Lung (tissue), 12 donors: ENCODE data around the gene RAC3. TPM values are rescaled to one million over a fixed set of nuclear protein-coding genes. Genes with fewer than 3 reads are reported as not detected.

Experiments
- ATAC-seq: fragments of 200-7000 bp; cut with Tn5 transposase; one replicate; pipeline ENCODE4 v1.9.1; 2020; ENCODE audit warnings: moderate number of reproducible peaks; ENCODE audit not compliant: insufficient read depth, low FRiP score
- DNase-seq, 3 donors: peaks; one replicate each; pipeline ENCODE4 v3.0.0-alpha.2; 2013 to 2017
- H3K27ac ChIP-seq, 2 donors: one replicate each; pipeline ENCODE4 v1.5.1; 2013; ENCODE audit warnings: mild to moderate bottlenecking in 2 of 2, moderate library complexity in 2 of 2, control low read depth in 1 of 2, inconsistent platforms in 1 of 2, low read depth in 1 of 2, low read length in 1 of 2
- H3K27me3 ChIP-seq, 3 donors: one replicate each; pipeline ENCODE4 v1.5.1; 2013; ENCODE audit warnings: low read length in 2 of 3; ENCODE audit not compliant: control insufficient read depth in 3 of 3, insufficient read depth in 3 of 3
- H3K36me3 ChIP-seq, 4 donors: one replicate each; pipeline ENCODE4 v1.5.1; 2013; ENCODE audit warnings: low read length in 4 of 4, mild to moderate bottlenecking in 1 of 4, moderate library complexity in 1 of 4; ENCODE audit not compliant: control insufficient read depth in 4 of 4, insufficient read depth in 4 of 4
- H3K4me1 ChIP-seq, 5 donors: one replicate each; pipeline ENCODE4 v1.5.1; 2013; ENCODE audit warnings: low read length in 5 of 5, mild to moderate bottlenecking in 2 of 5, moderate library complexity in 1 of 5; ENCODE audit not compliant: control insufficient read depth in 5 of 5, insufficient read depth in 5 of 5
- H3K4me3 ChIP-seq: one replicate; pipeline ENCODE4 v1.5.1; 2013; ENCODE audit warnings: mild to moderate bottlenecking, control low read depth, moderate library complexity
- H3K9ac ChIP-seq, 2 donors: one replicate each; pipeline ENCODE4 v1.5.1; 2013; ENCODE audit warnings: low read length in 2 of 2, control low read depth in 1 of 2; ENCODE audit not compliant: insufficient read depth in 1 of 2
- H3K9me3 ChIP-seq, 4 donors: one replicate each; pipeline ENCODE4 v1.5.1; 2013; ENCODE audit warnings: low read length in 3 of 4, mild to moderate bottlenecking in 1 of 4, moderate library complexity in 1 of 4; ENCODE audit not compliant: control insufficient read depth in 4 of 4, insufficient read depth in 3 of 4
- CTCF ChIP-seq: IDR thresholded peaks from 2 replicates; pipeline ENCODE4 v1.5.1; 2012; ENCODE audit warnings: mild to moderate bottlenecking; ENCODE audit errors: control extremely low read depth, extremely low read depth
- WGBS, 2 donors: extraction: QIAGEN DNeasy Blood & Tissue Kit; methylation state at CpG; one replicate each; pipeline ENCODE4 v1.1.7; 2013; 5-methylcytosine and 5-hydroxymethylcytosine counted together
- polyA plus RNA-seq, 2 donors: library from polyadenylated mRNA; stranded (reverse); fragments of 200-250 nt; gene quantifications; one replicate each; pipeline ENCODE4 v1.2.1, GENCODE V29; 2013
- total RNA-seq, 2 donors: library from RNA; depleted of rRNA in 1 of 2; stranded (reverse); fragments of >200 nt in 1 of 2; gene quantifications; one replicate each; pipeline ENCODE4 v1.2.1, GENCODE V29; 2014 to 2021
- donor health status: control.
- donor health status: control.
- donor health status: Bipolar disorder and iron deficiency.
- donor health status: healthy.
- donor health status: DM: yes; HTN: yes; CAD: no.

RAC3 gene
- total and polyA plus RNA-seq, 4 donors, result 6.0 to 8.3 (median 8.1) TPM

- Histone ChIP-seq H3K4me3 (no peak overlapping the region), H3K36me3 (peaks cover 0 to 17% (median 1%) of the 10 kb centered on the region in 4 donors), H3K9ac (no peak overlapping the region), H3K4me1 (peaks cover 3 to 48% (median 10%) of the 10 kb centered on the region in 5 donors), H3K9me3 (no peaks in the 10 kb centered on the region), H3K27ac (no peak overlapping the region), H3K27me3 (no peaks in the 10 kb centered on the region)
- ATAC-seq (no peak), DNase-seq (no peak)
- TF ChIP-seq CTCF, result no peak
- 89 to 90% methylated on average over 13 to 14 of the region's 14 CpGs for WGBS, 2 donors
Observed at GRCh38 chr17:81998691-81999438, 32.6 kb upstream of the RAC3 start.

- ATAC-seq (peak; percentile 59), DNase-seq (no peak)
- 76 to 82% methylated on average over 11 to 12 of the region's 12 CpGs for WGBS, 2 donors
- Histone ChIP-seq H3K27ac (peak overlapping the region in 1 of 2 donors; percentile 36), H3K9me3 (no peaks in the 10 kb centered on the region), H3K27me3 (no peaks in the 10 kb centered on the region), H3K4me3 (no peak overlapping the region), H3K36me3 (peaks cover 0 to 17% (median 1%) of the 10 kb centered on the region in 4 donors), H3K4me1 (peaks cover 0 to 43% (median 8%) of the 10 kb centered on the region in 5 donors), H3K9ac (no peak overlapping the region)
- TF ChIP-seq CTCF, result no peak
Observed at GRCh38 chr17:81999587-81999975, 31.9 kb upstream of the RAC3 start.

- WGBS, 2 donors, result 78 to 90% methylated on average over 36 of the region's 36 CpGs
- Histone ChIP-seq H3K4me1 (peaks cover 0 to 37% (median 8%) of the 10 kb centered on the region in 5 donors), H3K9ac (no peak overlapping the region), H3K36me3 (peaks cover 0 to 17% (median 1%) of the 10 kb centered on the region in 4 donors), H3K9me3 (no peaks in the 10 kb centered on the region), H3K27me3 (no peaks in the 10 kb centered on the region), H3K27ac (peak overlapping the region in 1 of 2 donors; percentile 36), H3K4me3 (no peak overlapping the region)
- no peak for TF ChIP-seq CTCF
- no peak for ATAC-seq
- DNase-seq, result peak in 2 of 3 donors; percentile 55 to 62
Observed at GRCh38 chr17:81999976-82000802, 31.3 kb upstream of the RAC3 start.
